ENCODE results near the gene PRLR. TPM values are rescaled to one million over a fixed set of nuclear protein-coding genes. Genes with fewer than 3 reads are reported as not detected.

Gene PRLR
- total and polyA plus RNA-seq, 2 of the 13 experiments (the other 11 are each of a cell fraction or from before 2014, with no cell fraction given), result 12.2 to 13.3 TPM

DNA sequence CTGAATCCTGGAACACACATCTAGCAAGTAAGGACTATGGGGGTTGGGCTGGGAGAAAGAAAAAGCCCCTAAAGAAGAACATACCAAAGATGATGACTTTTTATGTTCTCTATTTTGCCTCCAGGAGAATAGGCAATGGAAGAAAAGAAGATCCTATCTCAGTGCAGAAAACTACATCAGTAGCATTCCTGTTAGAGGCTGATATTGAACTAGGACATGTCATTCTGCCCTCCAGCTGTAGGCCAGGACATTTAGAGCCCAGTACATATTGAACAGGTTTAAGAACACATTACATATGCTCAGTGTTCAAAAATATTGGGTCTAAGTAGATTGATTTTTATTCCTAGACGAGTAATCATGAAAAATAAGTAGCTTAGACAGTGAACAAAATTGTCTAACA is 24.7 kb downstream of the PRLR start:
- intact Hi-C loops (cut with micrococcal nuclease; ENCODE audit: unreplicated experiment) (no loop called here), in situ Hi-C loops (cut with HindIII; ENCODE audit: extremely low pct_ligation_motif_present, low pct_unique_long_range_greater_than_20kb) (no loop called here)
- H3K4me3 ChIP-seq (replicated peaks in 1 of 3; ENCODE audit: insufficient read depth in 1 of 3, low read depth in 2 of 3, low read length in 3 of 3), result no peak overlapping the region
- CTCF ChIA-PET (ENCODE audit: low intra/inter-chr PET ratio, low total read pairs), result no interaction called here
- H3K9ac ChIP-seq (ENCODE audit: insufficient read depth, low read depth, low read length), result no peak overlapping the region
- WGBS (ENCODE audit: low lambda C conversion rate), result 20% methylated on average over 1 of the region's 1 CpG
- H3K9me3 ChIP-seq (ENCODE audit: low read length), result no peaks in the 10 kb centered on the region
- no peak for ATAC-seq
- H4K20me1 ChIP-seq (ENCODE audit: insufficient read depth, low read length), result no peaks in the 10 kb centered on the region
- no peak for FAIRE-seq
- 0 out of 2 replicates have a peak, but pooled peaks cover 5% of the 10 kb centered on the region for H3K4me1 ChIP-seq (ENCODE audit: insufficient read depth, low read length)
- DNase-seq (ENCODE audit: low spot score), result no peak
- POLR2A ChIA-PET, result no interaction called here
- no TSS peak for BruUV-seq (replicated peaks)
- H3K27me3 ChIP-seq (ENCODE audit: control insufficient read depth in 1 of 2, insufficient read depth in 2 of 2, low read length in 2 of 2), result no peaks in the 10 kb centered on the region
- H3K79me2 ChIP-seq (ENCODE audit: insufficient read depth, low read length), result no peaks in the 10 kb centered on the region
- no peak overlapping the region for H3K27ac ChIP-seq (ENCODE audit: extremely low read length, insufficient read depth, low read length)
- H2AFZ ChIP-seq (ENCODE audit: low read length), result no peak overlapping the region
- H3K36me3 ChIP-seq (replicated peaks in 1 of 2; ENCODE audit: control insufficient read depth in 1 of 2, insufficient read depth in 2 of 2, low read length in 2 of 2), result no peaks in the 10 kb centered on the region
- no peak overlapping the region for H3K4me2 ChIP-seq (ENCODE audit: low read depth, low read length)
- TF ChIP-seq HMGXB3 (CRISPR knock-in tag; IDR thresholded peaks at IDR 0.05; ENCODE audit: borderline replicate concordance), result no peak
- TF ChIP-seq HOXA3 (CRISPR knock-in tag; IDR thresholded peaks at IDR 0.05), result no peak
- TF ChIP-seq ZNF513 (CRISPR knock-in tag; conservative IDR thresholded peaks at IDR 0.05), result no peak
- TF ChIP-seq ZNF274 (CRISPR knock-in tag; IDR thresholded peaks at IDR 0.05), result no peak
- TF ChIP-seq AHR (CRISPR knock-in tag; IDR thresholded peaks at IDR 0.05), result no peak
- TF ChIP-seq GATAD2A (CRISPR knock-in tag; IDR thresholded peaks at IDR 0.05), result no peak
- TF ChIP-seq HCFC1 (IDR thresholded peaks at IDR 0.05; ENCODE audit: low read depth, low read length), result no peak
- TF ChIP-seq TCF7L2 (IDR thresholded peaks at IDR 0.05; ENCODE audit: low read depth, low read length), result no peak
- no peak for TF ChIP-seq MED1 (CRISPR knock-in tag; IDR thresholded peaks at IDR 0.05)
